Measurements from ENCODE around the gene DPY19L3. TPM values are rescaled to one million over a fixed set of nuclear protein-coding genes. Genes with fewer than 3 reads are reported as not detected.

The DPY19L3 gene
- total RNA-seq, 2 donors from 2014 or later = 86.5 to 112 TPM

DNA sequence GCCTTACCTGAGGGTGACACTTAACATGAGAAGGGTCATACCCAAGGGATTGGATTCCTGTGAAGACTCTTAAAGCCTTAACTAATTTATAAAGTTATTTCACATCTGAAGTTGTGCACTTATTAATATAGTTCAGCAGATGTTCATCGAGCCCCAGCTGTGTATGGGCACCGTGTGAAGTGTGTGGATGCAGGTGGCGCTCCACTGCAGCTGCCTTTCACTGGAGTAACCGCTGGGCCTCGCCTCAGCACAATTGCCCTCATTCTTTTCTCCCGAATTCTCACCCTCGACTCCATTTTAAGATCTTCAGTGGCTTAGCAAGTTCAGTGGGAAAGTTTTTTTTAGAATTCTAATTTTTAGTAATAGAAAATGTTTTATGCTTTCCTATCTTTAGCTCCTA lies 66.2 kb downstream of the DPY19L3 start:
- Histone ChIP-seq H3K9me3 (ENCODE audit: control insufficient read depth, low read length) (no peaks in the 10 kb centered on the region), H3K27me3 (ENCODE audit: control insufficient read depth, insufficient read depth, low read length, poor library complexity, severe bottlenecking) (no peaks in the 10 kb centered on the region), H3K27ac (ENCODE audit: low read depth, low read length) (no peak overlapping the region), H3K4me1 (ENCODE audit: control insufficient read depth, insufficient read depth, low read length) (no peaks in the 10 kb centered on the region), H3K36me3 (ENCODE audit: control insufficient read depth, insufficient read depth, low read length) (peaks cover 55% of the 10 kb centered on the region), H3K9ac (ENCODE audit: extremely low read depth, low read length, poor library complexity, severe bottlenecking) (no peak overlapping the region), H3K4me3 (ENCODE audit: low read length) (no peak overlapping the region)
- Mint-ChIP-seq H3K4me1 (no peaks in the 10 kb centered on the region), H3K9me3 (no peaks in the 10 kb centered on the region), H3K27ac (no peak overlapping the region), H3K4me3 (no peak overlapping the region), H3K27me3 (ENCODE audit: insufficient read depth) (no peaks in the 10 kb centered on the region), H3K36me3 (ENCODE audit: low read depth) (peaks cover 63% of the 10 kb centered on the region)
- TF ChIP-seq, protein P1, sequence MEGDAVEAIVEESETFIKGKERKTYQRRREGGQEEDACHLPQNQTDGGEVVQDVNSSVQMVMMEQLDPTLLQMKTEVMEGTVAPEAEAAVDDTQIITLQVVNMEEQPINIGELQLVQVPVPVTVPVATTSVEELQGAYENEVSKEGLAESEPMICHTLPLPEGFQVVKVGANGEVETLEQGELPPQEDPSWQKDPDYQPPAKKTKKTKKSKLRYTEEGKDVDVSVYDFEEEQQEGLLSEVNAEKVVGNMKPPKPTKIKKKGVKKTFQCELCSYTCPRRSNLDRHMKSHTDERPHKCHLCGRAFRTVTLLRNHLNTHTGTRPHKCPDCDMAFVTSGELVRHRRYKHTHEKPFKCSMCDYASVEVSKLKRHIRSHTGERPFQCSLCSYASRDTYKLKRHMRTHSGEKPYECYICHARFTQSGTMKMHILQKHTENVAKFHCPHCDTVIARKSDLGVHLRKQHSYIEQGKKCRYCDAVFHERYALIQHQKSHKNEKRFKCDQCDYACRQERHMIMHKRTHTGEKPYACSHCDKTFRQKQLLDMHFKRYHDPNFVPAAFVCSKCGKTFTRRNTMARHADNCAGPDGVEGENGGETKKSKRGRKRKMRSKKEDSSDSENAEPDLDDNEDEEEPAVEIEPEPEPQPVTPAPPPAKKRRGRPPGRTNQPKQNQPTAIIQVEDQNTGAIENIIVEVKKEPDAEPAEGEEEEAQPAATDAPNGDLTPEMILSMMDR (conservative IDR thresholded peaks at IDR 0.05) = no peak
- 92% methylated on average over 7 of the region's 7 CpGs; no CpG with 5 or more reads in 1 of the 2 experiments for WGBS, 2 experiments (ENCODE audit: insufficient coverage in 1 of 2, insufficient read length in 1 of 2)
- no peak for DNase-seq

DNA sequence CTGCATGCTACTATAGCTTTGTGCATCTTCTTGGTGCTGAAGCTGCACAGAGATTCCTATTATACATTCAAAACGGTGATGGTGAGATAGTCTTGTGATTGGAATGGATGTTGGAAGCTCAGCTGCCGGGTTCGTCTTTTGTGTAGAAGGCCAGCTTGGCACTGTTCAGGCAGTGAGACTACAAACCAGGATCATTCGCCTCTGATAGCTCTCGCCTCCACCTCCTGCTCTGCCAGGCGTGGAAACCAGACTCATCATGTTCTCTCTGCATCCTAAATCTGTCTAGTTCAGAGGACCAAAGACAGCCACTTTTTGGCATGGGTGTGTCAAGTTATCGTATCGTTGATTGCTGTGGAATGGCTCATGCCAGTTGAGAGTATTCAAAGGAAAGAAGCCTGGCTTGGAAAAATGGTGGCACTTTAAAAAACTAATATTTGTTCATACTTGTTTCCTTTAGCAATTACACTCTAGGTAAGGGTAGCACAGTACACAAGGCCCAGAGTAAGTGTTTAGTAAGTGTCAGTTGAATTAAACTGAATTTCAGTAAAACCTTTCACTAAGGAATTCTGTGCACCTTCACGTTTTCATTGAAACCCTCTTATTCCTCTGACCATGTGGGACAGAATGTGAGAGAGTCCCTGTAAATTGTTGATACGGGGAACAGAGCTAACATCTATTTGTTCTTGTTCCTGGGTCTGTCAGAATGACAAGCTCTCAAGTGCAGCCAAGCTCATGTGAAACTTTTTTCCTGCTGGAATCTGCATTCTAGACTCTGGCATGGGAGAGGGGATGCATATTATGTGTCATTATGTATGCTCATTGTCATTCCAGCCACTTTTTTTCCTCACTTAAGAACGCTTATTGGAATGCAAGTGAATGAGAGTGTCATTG lies 69.8 kb downstream of the DPY19L3 start:
- Histone ChIP-seq H3K36me3 (ENCODE audit: control insufficient read depth, insufficient read depth, low read length) (peaks cover 52% of the 10 kb centered on the region), H3K9me3 (ENCODE audit: control insufficient read depth, low read length) (peaks cover 4% of the 10 kb centered on the region), H3K27ac (ENCODE audit: low read depth, low read length) (peak overlapping the region; percentile 36), H3K27me3 (ENCODE audit: control insufficient read depth, insufficient read depth, low read length, poor library complexity, severe bottlenecking) (no peaks in the 10 kb centered on the region), H3K4me3 (ENCODE audit: low read length) (no peak overlapping the region), H3K4me1 (ENCODE audit: control insufficient read depth, insufficient read depth, low read length) (no peaks in the 10 kb centered on the region), H3K9ac (ENCODE audit: extremely low read depth, low read length, poor library complexity, severe bottlenecking) (no peak overlapping the region)
- TF ChIP-seq, protein P1 (conservative IDR thresholded peaks at IDR 0.05) = no peak
- Mint-ChIP-seq H3K27ac (peak overlapping the region; percentile 35), H3K27me3 (ENCODE audit: insufficient read depth) (no peaks in the 10 kb centered on the region), H3K36me3 (ENCODE audit: low read depth) (peaks cover 70% of the 10 kb centered on the region), H3K4me3 (no peak overlapping the region), H3K4me1 (no peaks in the 10 kb centered on the region), H3K9me3 (no peaks in the 10 kb centered on the region)
- 94 to 97% methylated on average over 7 to 11 of the region's 11 CpGs for WGBS, 2 experiments (ENCODE audit: insufficient coverage in 1 of 2, insufficient read length in 1 of 2)
- DNase-seq = no peak

DNA sequence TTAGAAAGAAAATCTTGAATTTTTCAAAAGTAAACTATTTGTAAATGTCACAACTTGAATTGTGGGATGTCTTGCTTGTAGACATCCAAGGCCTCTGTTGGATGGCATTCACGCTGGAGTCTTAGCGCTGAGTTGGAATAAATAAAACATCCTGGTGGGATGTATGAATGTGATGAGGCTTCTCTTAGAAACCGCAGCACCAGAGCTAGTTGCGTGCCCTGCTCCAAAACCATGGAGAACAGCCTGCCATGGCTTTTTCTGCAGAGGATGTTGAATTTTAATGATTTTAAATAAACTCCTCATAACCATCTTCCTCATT lies 70.4 kb downstream of the DPY19L3 start:
- Mint-ChIP-seq H3K27ac (no peak overlapping the region), H3K4me3 (no peak overlapping the region), H3K4me1 (no peaks in the 10 kb centered on the region), H3K9me3 (no peaks in the 10 kb centered on the region), H3K27me3 (ENCODE audit: insufficient read depth) (no peaks in the 10 kb centered on the region), H3K36me3 (ENCODE audit: low read depth) (peaks cover 69% of the 10 kb centered on the region)
- DNase-seq = no peak
- no peaks in the 10 kb centered on the region for H3K4me1 ChIP-seq (ENCODE audit: control insufficient read depth, insufficient read depth, low read length)
- H3K9ac ChIP-seq (ENCODE audit: extremely low read depth, low read length, poor library complexity, severe bottlenecking) = no peak overlapping the region
- 95 to 100% methylated on average over 3 to 4 of the region's 4 CpGs for WGBS, 2 experiments (ENCODE audit: insufficient coverage in 1 of 2, insufficient read length in 1 of 2)
- peak overlapping the region; percentile 73 for H3K27ac ChIP-seq (ENCODE audit: low read depth, low read length)
- no peaks in the 10 kb centered on the region for H3K27me3 ChIP-seq (ENCODE audit: control insufficient read depth, insufficient read depth, low read length, poor library complexity, severe bottlenecking)
- H3K4me3 ChIP-seq (ENCODE audit: low read length) = no peak overlapping the region
- TF ChIP-seq, protein P1 (conservative IDR thresholded peaks at IDR 0.05) = no peak
- H3K36me3 ChIP-seq (ENCODE audit: control insufficient read depth, insufficient read depth, low read length) = peaks cover 52% of the 10 kb centered on the region
- H3K9me3 ChIP-seq (ENCODE audit: control insufficient read depth, low read length) = peaks cover 4% of the 10 kb centered on the region
